ENCODE results near the gene PAPPA2. TPM values are rescaled to one million over a fixed set of nuclear protein-coding genes. Genes with fewer than 3 reads are reported as not detected.

PAPPA2 gene
- total RNA-seq, 1 experiment from 2014 or later: 0.81 TPM

DNA sequence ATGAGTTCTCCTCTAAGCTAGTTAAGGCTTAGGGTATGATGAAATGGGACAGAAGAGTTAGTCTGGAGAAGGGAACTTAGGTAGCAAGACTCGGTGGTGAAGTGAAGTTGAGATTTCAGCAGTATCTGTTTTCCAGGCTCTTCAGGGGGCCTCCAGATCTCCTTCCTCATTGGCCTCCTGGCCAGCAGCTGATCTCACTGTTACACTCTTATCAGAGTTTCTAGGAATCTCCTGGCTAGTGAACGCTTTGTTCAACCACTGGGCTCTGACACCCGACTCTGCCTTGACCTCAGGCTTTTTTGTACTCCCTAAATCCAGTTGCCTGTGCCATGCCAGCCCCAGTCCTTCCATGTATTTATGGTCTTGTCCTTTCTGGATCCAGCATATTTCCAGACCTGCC lies 390.5 kb downstream of the PAPPA2 start:
- Mint-ChIP-seq H3K36me3 (ENCODE audit: insufficient read depth in 1 of 3, low read depth in 3 of 3) (no peaks in the 10 kb centered on the region; a peak in 1 of 7 replicates), H3K4me1 (no peaks in the 10 kb centered on the region)

More for the DNA sequence above, 390.5 kb downstream of the PAPPA2 start:
- H2BK12ac ChIP-seq (ENCODE audit: insufficient read length, low read depth, low read length): no peak overlapping the region
- no peaks in the 10 kb centered on the region for H3K23me2 ChIP-seq (ENCODE audit: insufficient read length, low read depth, low read length, poor library complexity, severe bottlenecking)
- H4K20me1 ChIP-seq (ENCODE audit: control insufficient read depth, insufficient read depth, insufficient read length): no peaks in the 10 kb centered on the region
- no peak for DNase-seq
- H3K18ac ChIP-seq (ENCODE audit: insufficient read length, low read depth, low read length): no peak overlapping the region
- H3K79me1 ChIP-seq (ENCODE audit: insufficient read depth, low read depth, low read length, poor library complexity, severe bottlenecking): no peaks in the 10 kb centered on the region
- H2BK5ac ChIP-seq (ENCODE audit: insufficient read length, low read length): no peak overlapping the region
- no peak overlapping the region for H4K8ac ChIP-seq (replicated peaks; ENCODE audit: insufficient read length, low read depth, low read length)
- no peaks in the 10 kb centered on the region for H3K4me1 ChIP-seq (ENCODE audit: insufficient read depth, low read length)
- no peak overlapping the region for H3K56ac ChIP-seq (ENCODE audit: insufficient read length, low read depth, low read length)
- no peaks in the 10 kb centered on the region for H3K27me3 ChIP-seq (ENCODE audit: insufficient read depth, low read length)
- no peak overlapping the region for H3K14ac ChIP-seq (ENCODE audit: insufficient read depth, low read length)
- H3K9ac ChIP-seq (ENCODE audit: extremely low read depth, insufficient read length, low read length): no peak overlapping the region
- no peak overlapping the region for H3K4me2 ChIP-seq (ENCODE audit: insufficient read depth, insufficient read length, low read length)
- H2BK20ac ChIP-seq (ENCODE audit: low read depth, low read length, poor library complexity, severe bottlenecking): no peak overlapping the region
- H3K4ac ChIP-seq (ENCODE audit: low read depth, low read length): no peak overlapping the region
- peaks cover 2% of the 10 kb centered on the region; the same call in 1 of the 2 replicates for H3K27me3 Mint-ChIP-seq (ENCODE audit: low read depth)
- H2BK15ac ChIP-seq (ENCODE audit: low read depth, low read length): no peak overlapping the region
- no peak overlapping the region for H2AK5ac ChIP-seq (ENCODE audit: insufficient read length, low read length)
- no peak overlapping the region for H2AFZ ChIP-seq (ENCODE audit: low read length)
- H4K5ac ChIP-seq (ENCODE audit: insufficient read length, low read depth, low read length): no peak overlapping the region
- TF ChIP-seq CTCF (conservative IDR thresholded peaks at IDR 0.05): no peak
- no peak overlapping the region for H3K4me3 Mint-ChIP-seq
- H4K91ac ChIP-seq (ENCODE audit: insufficient read length, low read depth, low read length): no peak overlapping the region
- no CpG with 5 or more reads among the region's 3 CpGs for WGBS (ENCODE audit: extremely low coverage, insufficient read length, low lambda C conversion rate)
- no peaks in the 10 kb centered on the region for H3K9me3 ChIP-seq (ENCODE audit: control insufficient read depth, low read depth, low read length)
- no peak overlapping the region for H2BK120ac ChIP-seq (ENCODE audit: low read depth, low read length, poor library complexity, severe bottlenecking)
- H3T11ph ChIP-seq (ENCODE audit: low read length): no peak overlapping the region
- H3K23ac ChIP-seq (ENCODE audit: insufficient read length, low read depth, low read length): no peak overlapping the region
- H3K27ac Mint-ChIP-seq: no peak overlapping the region
- H3K9me3 Mint-ChIP-seq: no peaks in the 10 kb centered on the region
- no peaks in the 10 kb centered on the region for H3K79me2 ChIP-seq (ENCODE audit: insufficient read depth, low read length)
- H3K27ac ChIP-seq (ENCODE audit: insufficient read length, low read depth, low read length): no peak overlapping the region
